WI38 (cell line): Measurements from ENCODE around the gene SYK.
"Not testable (repeated sequence)": the region's sequence is repeated elsewhere in the genome, so short reads cannot be mapped to it uniquely, and the experiment has no call there.

Experiments
- H3K4me3 ChIP-seq: 2 replicates; pipeline ENCODE4 v1.5.1; 2011; ENCODE audit warnings: low read depth, mild to moderate bottlenecking, control low read depth, low read length
- CTCF ChIP-seq: IDR thresholded peaks from 2 replicates; pipeline ENCODE4 v1.5.1; 2012; ENCODE audit warnings: low read depth, mild to moderate bottlenecking, control low read depth, low read length

Gene SYK

GRCh38 chr9:90787771-90788460 is 13.7 kb upstream of the SYK start:
- H3K4me3 ChIP-seq = no peak overlapping the region
- no peak for TF ChIP-seq CTCF

- not testable (repeated sequence) for H3K4me3 ChIP-seq
Observed at GRCh38 chr9:90788527-90788926, 13.1 kb upstream of the SYK start.

- H3K4me3 ChIP-seq = no peak overlapping the region
- no peak for TF ChIP-seq CTCF
Observed at GRCh38 chr9:90789408-90789807, 12.2 kb upstream of the SYK start.

- no peak overlapping the region for H3K4me3 ChIP-seq
- TF ChIP-seq CTCF = no peak
Observed at GRCh38 chr9:90789862-90790261, 11.8 kb upstream of the SYK start.

GRCh38 chr9:90793024-90793423 is 8.6 kb upstream of the SYK start:
- H3K4me3 ChIP-seq = not testable (repeated sequence)

GRCh38 chr9:90793729-90794128 is 7.9 kb upstream of the SYK start:
- no peak for TF ChIP-seq CTCF
- no peak overlapping the region for H3K4me3 ChIP-seq

GRCh38 chr9:90795084-90795483 is 6.5 kb upstream of the SYK start:
- TF ChIP-seq CTCF = no peak
- no peak overlapping the region for H3K4me3 ChIP-seq

- no peak overlapping the region for H3K4me3 ChIP-seq
- no peak for TF ChIP-seq CTCF
Observed at GRCh38 chr9:90795871-90796317, 5.7 kb upstream of the SYK start.
